HG03045 (cell line): ENCODE measurements around the gene APP.
"Not testable (repeated sequence)": the region's sequence is repeated elsewhere in the genome, so short reads cannot be mapped to it uniquely, and the experiment has no call there.

Experiments used
- ATAC-seq: cut with Tn5 transposase; IDR thresholded peaks from one replicate; pipeline ENCODE4 v1.9.1; 2021; ENCODE audit warnings: mild to moderate bottlenecking, moderate library complexity; ENCODE audit not compliant: unreplicated experiment

APP gene

GRCh38 chr21:26165331-26165730, 5.2 kb downstream of the APP start:
- ATAC-seq: no peak

- no peak for ATAC-seq
Observed at GRCh38 chr21:26164311-26164710, 6.3 kb downstream of the APP start.

- no peak for ATAC-seq
Observed at GRCh38 chr21:26162081-26162480, 8.5 kb downstream of the APP start.

- ATAC-seq: no peak
Observed at GRCh38 chr21:26159869-26160268, 10.7 kb downstream of the APP start.

GRCh38 chr21:26157801-26158200, 12.8 kb downstream of the APP start:
- no peak for ATAC-seq

- ATAC-seq: no peak
Observed at GRCh38 chr21:26154753-26155152, 15.8 kb downstream of the APP start.

- no peak for ATAC-seq
Observed at GRCh38 chr21:26153758-26154157, 16.8 kb downstream of the APP start.

- no peak for ATAC-seq
Observed at GRCh38 chr21:26148840-26149354, 21.7 kb downstream of the APP start.

- ATAC-seq: no peak
Observed at GRCh38 chr21:26148071-26148839, 22.3 kb downstream of the APP start.

- no peak for ATAC-seq
Observed at GRCh38 chr21:26147535-26147934, 23.0 kb downstream of the APP start.

- no peak for ATAC-seq
Observed at GRCh38 chr21:26146681-26147080, 23.9 kb downstream of the APP start.

- ATAC-seq: no peak
Observed at GRCh38 chr21:26144031-26144430, 26.5 kb downstream of the APP start.

- no peak for ATAC-seq
Observed at GRCh38 chr21:26142363-26142762, 28.2 kb downstream of the APP start.

- no peak for ATAC-seq
Observed at GRCh38 chr21:26140926-26141325, 29.6 kb downstream of the APP start.

- no peak for ATAC-seq
Observed at GRCh38 chr21:26140164-26140579, 30.4 kb downstream of the APP start.

GRCh38 chr21:26138615-26139257, 31.8 kb downstream of the APP start:
- ATAC-seq: no peak

- ATAC-seq: no peak
Observed at GRCh38 chr21:26137379-26138060, 33.0 kb downstream of the APP start.

GRCh38 chr21:26136671-26137070, 33.9 kb downstream of the APP start:
- ATAC-seq: peak; percentile 99

- ATAC-seq: no peak
Observed at GRCh38 chr21:26135520-26135919, 35.0 kb downstream of the APP start.

- ATAC-seq: no peak
Observed at GRCh38 chr21:26131554-26131953, 39.0 kb downstream of the APP start.

- ATAC-seq: not testable (repeated sequence)
Observed at GRCh38 chr21:26131053-26131452, 39.5 kb downstream of the APP start.
